T1000 (cell line): Measurements from ENCODE around the gene ITPRID1.

Experiments
- DNase-seq: peaks from one replicate; lab custom pipeline; 2025; ENCODE audit warnings: mixed read lengths; lab: John Stamatoyannopoulos, UW

ITPRID1 gene

GRCh38 chr7:31695859-31696614 lies 182.1 kb downstream of the ITPRID1 start:
- no peak for DNase-seq

GRCh38 chr7:31699050-31699449 lies 185.2 kb downstream of the ITPRID1 start:
- DNase-seq = no peak

DNA sequence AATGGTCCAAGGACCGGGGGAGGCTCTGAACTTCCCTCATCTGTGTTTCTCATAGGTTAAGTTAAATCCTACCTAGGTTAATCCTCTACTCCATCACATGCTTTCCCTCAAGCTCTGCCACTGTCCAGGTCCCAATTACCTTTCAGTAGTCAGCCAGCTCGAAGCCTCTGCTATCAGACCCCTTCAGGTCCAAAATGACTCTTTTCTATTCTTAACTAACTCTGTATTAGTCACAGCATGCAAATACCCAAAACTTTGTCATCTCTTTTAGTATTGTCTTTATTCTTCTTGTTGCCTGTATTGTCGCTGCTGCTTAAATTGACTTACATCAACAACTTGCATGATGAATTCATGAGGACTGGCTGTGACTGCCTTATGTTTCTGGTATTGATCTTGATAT lies 188.5 kb downstream of the ITPRID1 start:
- DNase-seq = no peak

DNA sequence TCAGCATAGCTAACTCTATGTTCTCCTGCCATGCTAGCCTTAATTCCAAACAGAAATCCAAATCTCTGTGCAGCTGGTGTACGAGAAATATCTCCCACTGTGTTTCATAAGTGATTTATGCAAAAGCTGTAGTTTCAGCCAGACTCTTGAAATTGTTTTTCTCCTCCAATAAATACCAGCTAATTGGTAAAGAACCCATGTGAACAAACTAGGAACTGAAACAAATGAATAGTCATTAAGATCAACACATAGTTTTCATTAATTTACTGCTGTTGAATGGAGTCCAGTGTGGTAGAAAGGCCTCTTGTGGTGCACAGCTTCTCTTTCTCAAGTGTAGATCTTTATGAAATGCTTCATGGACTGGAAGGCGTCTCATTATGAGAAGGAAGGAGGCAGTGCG lies 191.5 kb downstream of the ITPRID1 start:
- no peak for DNase-seq

GRCh38 chr7:31707089-31707488 lies 193.2 kb downstream of the ITPRID1 start:
- no peak for DNase-seq
